Kidney epithelial cell (primary cell): ENCODE results near the gene TOR2A. TPM values are rescaled to one million over a fixed set of nuclear protein-coding genes. Genes with fewer than 3 reads are reported as not detected.

Experiments
- DNase-seq: peaks from one replicate; pipeline ENCODE4 v3.0.0-alpha.2; 2010; ENCODE audit warnings: low read depth
- H3K27me3 ChIP-seq: 2 replicates; pipeline ENCODE4 v1.6.0; 2011; ENCODE audit warnings: low read length; ENCODE audit not compliant: control insufficient read depth, insufficient read depth
- H3K36me3 ChIP-seq: 2 replicates; pipeline ENCODE4 v1.5.1; 2011; ENCODE audit warnings: low read length; ENCODE audit not compliant: control insufficient read depth, insufficient read depth
- H3K4me3 ChIP-seq: 2 replicates; pipeline ENCODE4 v1.5.1; 2011; ENCODE audit warnings: low read depth, mild to moderate bottlenecking, control low read depth, low read length
- total RNA-seq: library from RNA; depleted of rRNA; stranded (reverse); fragments of >200 nt; gene quantifications from 2 replicates; pipeline ENCODE4 v1.2.3, GENCODE V29; 2015
- TF ChIP-seq, protein P1 (sequence below): IDR thresholded peaks from 2 replicates; pipeline ENCODE4 v1.5.1; 2011; ENCODE audit warnings: mild to moderate bottlenecking, moderate library complexity, low read length, control low read depth, inconsistent platforms; ENCODE audit not compliant: insufficient read depth, poor library complexity, severe bottlenecking

The TOR2A gene
- total RNA-seq, 1 donor from 2014 or later, result 13.4 TPM

DNA sequence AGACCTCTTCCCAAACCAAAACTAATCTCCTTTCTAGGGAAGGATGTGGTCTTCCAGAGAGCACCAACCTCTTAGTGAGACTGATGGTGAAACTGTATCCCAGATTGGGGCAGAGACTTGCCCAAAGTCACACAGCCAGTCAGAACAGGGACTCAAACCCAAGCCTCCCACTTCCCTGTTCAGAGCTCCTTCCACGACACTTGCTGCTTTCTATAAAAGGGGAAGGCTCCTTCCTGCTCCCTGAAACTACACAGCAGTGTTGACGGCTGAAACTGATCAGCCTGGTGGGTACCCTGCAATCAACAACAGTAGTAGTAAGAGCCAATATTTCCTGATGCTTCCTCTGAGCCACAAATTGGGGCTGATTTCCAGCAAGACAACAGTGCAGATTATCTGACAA, 1.5 kb downstream of the TOR2A start:
- Histone ChIP-seq H3K36me3 (no peaks in the 10 kb centered on the region), H3K4me3 (no peak overlapping the region), H3K27me3 (no peaks in the 10 kb centered on the region)
- TF ChIP-seq, protein P1, sequence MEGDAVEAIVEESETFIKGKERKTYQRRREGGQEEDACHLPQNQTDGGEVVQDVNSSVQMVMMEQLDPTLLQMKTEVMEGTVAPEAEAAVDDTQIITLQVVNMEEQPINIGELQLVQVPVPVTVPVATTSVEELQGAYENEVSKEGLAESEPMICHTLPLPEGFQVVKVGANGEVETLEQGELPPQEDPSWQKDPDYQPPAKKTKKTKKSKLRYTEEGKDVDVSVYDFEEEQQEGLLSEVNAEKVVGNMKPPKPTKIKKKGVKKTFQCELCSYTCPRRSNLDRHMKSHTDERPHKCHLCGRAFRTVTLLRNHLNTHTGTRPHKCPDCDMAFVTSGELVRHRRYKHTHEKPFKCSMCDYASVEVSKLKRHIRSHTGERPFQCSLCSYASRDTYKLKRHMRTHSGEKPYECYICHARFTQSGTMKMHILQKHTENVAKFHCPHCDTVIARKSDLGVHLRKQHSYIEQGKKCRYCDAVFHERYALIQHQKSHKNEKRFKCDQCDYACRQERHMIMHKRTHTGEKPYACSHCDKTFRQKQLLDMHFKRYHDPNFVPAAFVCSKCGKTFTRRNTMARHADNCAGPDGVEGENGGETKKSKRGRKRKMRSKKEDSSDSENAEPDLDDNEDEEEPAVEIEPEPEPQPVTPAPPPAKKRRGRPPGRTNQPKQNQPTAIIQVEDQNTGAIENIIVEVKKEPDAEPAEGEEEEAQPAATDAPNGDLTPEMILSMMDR, result no peak
- DNase-seq, result no peak

DNA sequence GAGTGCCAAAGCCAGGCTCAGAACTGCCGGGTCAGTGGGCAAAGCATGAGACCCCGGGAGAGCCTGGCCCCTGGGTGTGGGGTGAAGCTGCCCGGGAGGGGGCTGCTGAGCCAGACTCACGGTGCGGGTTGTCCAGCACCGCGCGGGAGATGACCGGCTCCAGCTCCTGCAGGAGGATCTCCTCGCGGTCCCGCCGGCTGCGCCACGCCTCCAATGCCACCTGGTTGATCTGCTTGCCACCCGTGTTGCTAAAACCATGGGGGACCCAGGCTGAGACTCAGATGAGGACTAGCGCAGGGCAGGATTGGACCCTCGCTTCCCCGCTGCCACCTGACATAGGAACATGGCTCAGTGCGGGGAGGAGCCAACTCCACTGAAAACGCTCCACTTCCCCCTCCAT, 2.6 kb downstream of the TOR2A start:
- TF ChIP-seq, protein P1, result no peak
- Histone ChIP-seq H3K4me3 (no peak overlapping the region), H3K27me3 (no peaks in the 10 kb centered on the region), H3K36me3 (no peaks in the 10 kb centered on the region)
- no peak for DNase-seq

DNA sequence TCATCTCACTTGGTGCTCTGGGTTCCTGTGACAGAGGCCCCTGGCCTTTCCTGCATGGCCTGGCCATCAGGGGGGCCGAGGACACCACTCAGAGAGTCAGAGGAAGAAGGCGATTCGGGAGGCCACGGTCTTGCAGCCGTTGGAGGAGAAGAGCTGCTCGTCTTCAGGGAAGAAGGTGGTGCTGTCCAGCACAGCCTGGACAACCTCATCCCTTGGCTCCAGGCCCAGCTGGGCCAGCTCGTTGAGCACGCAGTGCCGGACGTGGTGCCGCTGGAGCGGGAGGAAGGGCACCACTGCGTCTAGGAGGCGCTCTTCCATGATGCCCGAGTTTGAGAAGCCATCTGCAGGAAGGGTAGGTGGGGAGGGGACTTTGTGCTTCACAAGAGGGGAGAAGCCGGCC, 3.2 kb downstream of the TOR2A start:
- TF ChIP-seq, protein P1, result no peak
- DNase-seq, result no peak
- no peak overlapping the region for H3K4me3 ChIP-seq
- H3K36me3 ChIP-seq, result no peaks in the 10 kb centered on the region
- no peaks in the 10 kb centered on the region for H3K27me3 ChIP-seq

DNA sequence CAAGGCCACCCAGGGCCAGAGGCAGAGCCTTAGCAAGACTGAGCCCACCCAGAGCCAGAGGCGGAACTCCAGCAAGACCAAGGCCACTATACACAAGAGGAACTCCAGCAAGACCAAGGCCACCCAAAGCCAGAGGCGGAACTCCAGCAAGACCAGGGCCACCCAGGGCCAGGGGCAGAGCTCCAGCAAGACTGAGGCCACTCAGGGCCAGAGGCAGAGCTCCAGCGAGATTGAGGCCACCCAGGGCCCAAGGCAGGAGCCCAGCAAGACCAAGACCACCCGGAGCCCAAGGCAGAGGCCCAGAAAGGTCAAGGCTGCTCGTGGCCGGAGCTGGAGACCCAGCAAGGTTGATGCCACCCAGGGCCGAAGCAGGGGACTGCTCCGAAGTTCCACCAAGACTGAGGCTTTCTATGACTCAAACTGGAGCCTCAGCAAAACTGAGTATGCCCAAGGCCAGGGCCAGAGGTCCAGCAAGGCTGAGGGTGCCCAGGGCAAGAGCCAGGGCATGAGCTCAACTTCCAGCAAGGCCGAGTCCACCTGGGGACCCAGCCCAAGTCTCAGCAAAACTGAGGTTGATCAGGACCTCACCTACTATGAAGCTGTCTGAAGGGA, 4.2 kb downstream of the TOR2A start:
- Histone ChIP-seq H3K36me3 (no peaks in the 10 kb centered on the region), H3K4me3 (no peak overlapping the region), H3K27me3 (no peaks in the 10 kb centered on the region)
- DNase-seq, result no peak
- TF ChIP-seq, protein P1, result no peak

DNA sequence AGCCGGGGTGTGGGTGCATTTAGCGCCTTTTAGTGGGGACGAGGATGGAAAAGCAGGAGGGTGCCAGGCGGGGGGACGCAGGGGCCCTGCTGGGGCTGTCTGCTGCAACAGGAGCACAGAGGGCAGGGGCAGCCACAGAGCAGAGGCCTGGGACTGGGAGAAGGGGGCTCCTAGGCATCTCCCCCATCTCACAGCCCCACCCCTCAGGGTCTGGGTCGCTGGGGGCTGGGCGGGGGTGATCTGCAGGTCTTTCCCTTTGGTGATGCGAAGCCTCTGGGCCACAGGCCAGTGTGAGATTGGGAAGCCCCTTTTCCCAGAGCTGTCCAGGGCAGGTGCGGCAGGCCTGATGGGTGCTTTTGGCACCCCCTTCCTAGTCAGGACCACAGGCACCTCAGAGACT, 4.8 kb downstream of the TOR2A start:
- H3K27me3 ChIP-seq, result no peaks in the 10 kb centered on the region
- H3K36me3 ChIP-seq, result no peaks in the 10 kb centered on the region
- H3K4me3 ChIP-seq, result no peak overlapping the region
- DNase-seq, result no peak
- TF ChIP-seq, protein P1, result no peak
